Activated CD4-positive, alpha-beta T cell treated with anti-CD3 and anti-CD28 coated beads, Interleukin-2, Interleukin-4, amounts not matched to agents 100 ng/mL and 50 ng/mL, durations not matched to agents 16 hours and 8 hours (primary cell): ENCODE data around the gene GORASP2.

Source experiments
- DNase-seq: peaks from one replicate; pipeline ENCODE4 v3.0.0-alpha.2; 2020; ENCODE audit warnings: low spot score

GORASP2 gene

GRCh38 chr2:170923799-170924198, 5.3 kb upstream of the GORASP2 start:
- DNase-seq = no peak

- DNase-seq = no peak
These were observed 4.1 kb upstream of the GORASP2 start for GRCh38 chr2:170924969-170925368.

GRCh38 chr2:170925923-170926322, 3.1 kb upstream of the GORASP2 start:
- DNase-seq = no peak

DNA sequence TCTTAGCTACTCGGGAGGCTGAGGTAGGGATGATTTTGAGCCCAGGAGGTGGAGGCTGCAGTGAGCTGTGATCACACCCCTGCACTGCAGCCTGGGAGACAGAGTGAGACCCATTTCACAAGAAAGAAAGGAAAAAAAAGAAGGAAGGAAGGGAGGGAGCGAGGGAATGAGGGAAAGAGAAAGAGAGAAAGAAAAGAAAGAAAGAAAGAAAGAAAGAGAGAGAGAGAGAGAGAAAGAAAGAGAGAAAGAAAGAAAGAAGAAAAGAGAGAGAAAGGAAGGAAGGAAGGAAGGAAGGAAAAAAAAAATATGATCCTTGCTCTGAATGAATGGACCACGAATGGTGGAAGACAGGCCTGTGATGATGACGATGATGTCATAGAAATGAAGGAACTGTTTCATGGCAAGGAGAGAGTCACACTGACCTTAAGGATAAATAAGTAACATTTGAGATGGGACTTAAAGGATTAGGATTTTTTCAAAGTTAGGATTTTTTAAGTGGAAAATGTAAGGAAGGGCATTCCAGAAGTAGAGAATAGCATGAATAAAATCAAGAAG, 2.2 kb upstream of the GORASP2 start:
- no peak for DNase-seq

DNA sequence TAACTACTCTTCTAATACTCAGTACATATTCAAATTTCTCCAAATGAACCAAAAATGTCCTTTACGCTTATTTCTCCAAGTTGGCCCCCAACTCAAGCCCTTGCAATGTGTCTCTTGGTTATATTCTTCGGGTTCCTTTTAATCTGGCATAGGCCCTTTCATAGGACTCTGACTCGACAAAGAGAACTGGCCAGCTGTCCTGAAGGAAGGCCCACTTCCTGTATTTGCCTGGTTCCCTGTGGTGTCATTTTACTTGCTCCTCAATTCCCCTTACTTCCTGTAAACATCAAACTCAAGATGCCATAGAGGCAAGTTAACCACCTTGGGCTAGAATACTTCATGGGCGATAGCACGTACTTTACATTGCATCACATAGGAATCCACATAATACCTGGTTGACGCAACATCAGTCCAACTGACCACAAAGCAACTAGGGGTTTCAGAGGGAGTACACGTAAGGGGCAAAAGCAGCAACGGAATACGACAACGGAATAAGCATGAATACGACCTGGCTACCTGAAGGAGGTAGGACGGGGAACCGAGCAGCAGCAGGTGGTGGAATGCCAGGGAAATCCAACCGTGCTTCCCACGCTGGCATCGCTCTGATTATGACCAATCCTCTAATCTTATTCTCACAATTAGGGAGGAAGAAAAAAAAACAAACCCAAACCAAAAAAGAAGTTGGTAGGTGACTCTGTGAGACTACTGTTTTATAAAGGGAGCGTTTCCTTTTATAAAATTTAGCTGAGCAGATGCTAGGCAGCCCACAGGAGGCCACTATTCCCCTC, 823 bp upstream of the GORASP2 start:
- DNase-seq = no peak

GRCh38 chr2:170929686-170930050, 615 bp downstream of the GORASP2 start:
- DNase-seq = peak; percentile 31

DNA sequence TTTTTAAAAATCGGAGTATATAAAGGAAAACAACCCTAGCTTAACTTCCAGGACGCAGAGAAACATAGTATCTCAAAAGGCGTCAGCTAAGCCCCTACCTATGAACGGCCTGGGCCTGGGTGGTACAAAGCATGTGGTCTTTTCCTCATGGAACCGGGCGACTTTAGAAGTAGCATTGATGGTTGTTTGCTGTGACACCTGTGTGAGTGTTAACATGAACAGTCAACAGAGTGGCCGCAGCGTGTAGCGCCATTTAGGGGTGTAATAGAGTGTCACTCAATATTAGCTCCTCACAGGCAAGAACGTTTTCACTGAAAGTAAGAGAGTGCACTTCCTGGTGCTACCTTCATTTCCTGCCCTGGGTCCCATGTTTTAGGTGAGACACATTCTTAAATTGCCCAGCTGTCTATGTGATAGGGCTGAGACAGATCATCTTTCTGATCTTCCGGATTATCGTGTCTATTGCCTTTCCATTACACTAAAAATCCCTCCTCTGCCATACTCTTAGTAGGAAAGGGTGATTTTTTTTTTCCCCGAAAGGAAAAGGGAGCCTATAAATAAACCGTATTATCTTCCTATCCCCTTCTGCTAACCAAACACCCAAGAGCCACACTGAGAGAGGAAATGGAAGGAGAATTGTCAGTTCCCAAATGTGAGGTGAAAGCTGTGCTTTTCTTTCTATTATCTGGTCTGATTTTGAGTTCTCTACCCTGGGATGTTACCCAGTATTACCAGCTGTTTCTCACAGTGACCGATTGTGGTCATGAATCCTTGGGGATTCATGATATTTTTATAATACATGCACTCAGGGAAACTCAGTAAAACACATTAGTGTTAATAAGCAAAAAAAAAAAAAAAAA, 1.3 kb downstream of the GORASP2 start:
- peak; percentile 73 for DNase-seq

DNA sequence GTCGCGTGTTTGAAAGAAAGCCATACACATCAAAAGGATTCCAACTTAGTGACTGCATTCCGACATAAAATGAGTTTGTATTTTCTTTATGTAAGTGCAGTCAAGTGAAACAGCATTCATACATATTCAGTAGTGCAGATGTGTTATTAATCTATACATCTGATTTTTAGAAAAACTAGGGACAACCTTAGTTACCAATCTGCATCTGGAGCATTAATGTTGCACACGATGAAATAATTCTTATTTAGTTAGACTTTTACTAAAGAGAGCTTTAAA, 1.9 kb downstream of the GORASP2 start:
- DNase-seq = no peak

DNA sequence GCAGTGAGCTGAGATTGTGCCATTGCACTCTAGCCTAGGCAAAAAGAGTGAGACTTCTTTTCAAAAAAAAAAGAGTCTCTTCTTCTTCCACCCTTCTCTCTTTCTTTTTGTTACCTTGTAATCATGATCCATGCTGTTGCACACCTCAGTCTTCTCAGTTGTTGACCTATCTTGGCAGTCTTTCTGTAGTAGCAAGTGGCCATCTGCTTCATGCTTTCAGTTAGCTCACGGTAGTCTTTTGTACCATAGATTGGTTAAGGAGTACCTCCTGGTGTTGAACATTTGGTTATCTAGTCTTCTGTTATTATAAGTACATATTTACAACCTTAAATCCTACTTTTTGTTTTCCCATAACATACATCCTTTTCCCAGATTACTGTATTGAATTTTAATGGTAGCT, 3.1 kb downstream of the GORASP2 start:
- no peak for DNase-seq

- no peak for DNase-seq
These were observed 3.9 kb downstream of the GORASP2 start for GRCh38 chr2:170932948-170933347.

DNA sequence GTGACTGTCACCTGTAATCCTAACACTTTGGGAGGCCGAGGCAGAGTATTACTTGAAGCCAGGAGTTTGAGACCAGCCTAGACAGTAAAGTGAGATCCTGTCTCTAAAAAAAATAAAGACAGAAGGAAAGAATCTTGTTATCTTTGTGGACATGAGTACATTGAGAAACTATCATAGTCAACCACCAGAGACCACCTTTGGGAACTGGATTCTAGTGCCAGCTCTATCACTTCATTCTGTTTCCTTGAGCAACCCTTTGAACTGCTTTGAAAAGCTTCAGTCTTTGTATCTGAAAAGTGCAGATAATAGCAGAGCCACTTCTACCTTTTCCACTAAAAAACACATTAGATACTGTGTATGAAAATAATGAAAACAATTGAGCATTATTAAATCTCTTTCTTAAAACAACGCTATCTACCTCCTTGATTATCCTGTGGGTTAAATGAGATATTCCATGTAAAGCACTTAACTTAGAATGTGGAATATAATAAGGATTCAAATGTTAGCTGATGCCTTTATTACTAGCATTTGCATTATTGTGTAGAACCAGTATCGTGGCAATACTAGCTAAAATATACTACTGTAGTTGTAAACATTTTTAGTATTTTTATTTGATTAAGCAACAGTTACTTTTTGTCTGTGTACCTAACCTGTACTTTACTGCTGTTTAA, 8.8 kb downstream of the GORASP2 start:
- DNase-seq = no peak

DNA sequence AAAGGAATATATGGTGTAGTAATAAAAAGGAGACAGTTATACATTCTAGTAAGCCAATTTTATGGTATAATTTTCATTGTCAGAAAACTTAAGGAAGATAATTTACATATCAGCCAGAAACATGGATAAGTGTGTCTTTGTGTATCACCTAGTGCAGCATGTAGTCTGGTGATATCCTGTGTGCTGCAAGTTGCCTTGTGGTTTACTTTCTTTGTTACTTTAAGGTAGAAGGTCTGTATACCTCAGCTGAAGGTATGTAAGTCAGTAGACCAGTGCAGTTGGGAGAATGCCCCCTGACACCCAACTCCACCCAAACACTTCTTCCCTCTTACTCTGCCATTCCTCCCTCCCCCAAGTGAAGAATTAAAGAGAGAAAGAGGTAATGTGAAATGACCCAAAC, 11.0 kb downstream of the GORASP2 start:
- no peak for DNase-seq

DNA sequence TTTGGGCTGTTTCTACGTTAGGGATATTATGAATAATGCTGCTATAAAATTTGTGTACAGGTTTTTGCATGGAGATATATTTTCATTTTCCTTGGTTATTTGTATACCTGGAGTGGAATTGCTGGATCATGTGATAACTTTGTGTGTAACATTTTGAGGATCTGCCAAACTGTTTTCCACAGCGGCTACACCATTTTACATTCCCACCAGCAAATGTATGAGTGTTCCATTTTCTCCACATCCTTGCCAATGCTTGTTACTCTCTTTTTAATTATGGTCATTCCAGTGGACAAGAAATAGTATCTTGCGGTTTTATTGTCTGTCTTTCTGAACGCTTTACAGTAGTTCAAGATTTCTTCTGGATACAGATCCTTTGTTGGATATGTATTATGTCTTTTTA, 13.6 kb downstream of the GORASP2 start:
- DNase-seq = no peak

DNA sequence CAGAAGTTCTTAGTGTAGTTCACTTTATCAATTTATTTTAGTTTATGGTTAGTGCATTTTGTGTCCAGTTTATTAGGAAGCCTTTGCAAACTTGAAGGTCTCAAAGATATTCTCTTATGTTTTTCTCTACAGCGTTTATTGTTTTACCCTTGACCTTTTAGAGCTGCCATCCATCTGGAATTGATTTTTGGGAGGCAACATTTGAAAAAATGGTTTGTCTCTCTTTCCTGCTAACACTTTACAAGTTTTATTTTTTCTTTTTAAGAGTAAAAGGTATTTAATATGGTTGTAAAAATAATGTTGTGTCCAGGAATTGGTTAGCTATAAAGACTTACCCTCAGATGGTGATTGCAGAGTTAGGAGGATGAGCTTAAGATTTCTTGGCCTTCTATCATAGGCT, 14.0 kb downstream of the GORASP2 start:
- no peak for DNase-seq

DNA sequence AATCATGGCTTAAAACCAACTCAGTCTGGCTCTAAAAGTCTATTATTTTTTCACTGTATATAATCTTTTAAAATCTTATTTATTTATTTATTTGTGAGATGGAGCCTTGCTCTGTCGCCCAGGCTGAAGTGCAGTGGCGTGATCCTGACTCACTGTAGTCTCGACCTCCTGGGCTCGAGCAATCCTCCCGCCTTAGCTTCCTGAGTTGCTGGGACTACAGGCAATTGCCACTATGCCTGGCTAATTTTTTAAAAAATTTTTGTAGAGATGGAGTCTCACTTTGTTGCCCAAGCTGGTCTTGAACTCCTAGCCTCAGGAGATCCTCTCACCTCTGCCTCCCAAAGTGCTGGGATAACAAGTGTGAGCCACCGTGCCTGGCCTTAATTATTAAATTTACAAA, 14.5 kb downstream of the GORASP2 start:
- DNase-seq = no peak

GRCh38 chr2:170944545-170944944, 15.5 kb downstream of the GORASP2 start:
- no peak for DNase-seq

DNA sequence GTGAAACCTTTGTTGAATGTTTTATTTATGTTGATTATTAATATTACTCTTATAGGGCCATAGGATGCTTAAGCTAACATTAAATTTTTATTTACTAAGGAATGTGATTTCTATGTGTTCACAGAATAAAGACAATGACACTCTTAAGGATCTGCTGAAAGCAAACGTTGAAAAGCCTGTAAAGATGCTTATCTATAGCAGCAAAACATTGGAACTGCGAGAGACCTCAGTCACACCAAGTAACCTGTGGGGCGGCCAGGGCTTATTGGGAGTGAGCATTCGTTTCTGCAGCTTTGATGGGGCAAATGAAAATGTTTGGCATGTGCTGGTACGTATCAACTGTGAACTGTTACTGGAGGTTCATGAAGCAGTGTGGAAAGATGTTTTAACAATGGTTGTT, 20.4 kb downstream of the GORASP2 start:
- no peak for DNase-seq

DNA sequence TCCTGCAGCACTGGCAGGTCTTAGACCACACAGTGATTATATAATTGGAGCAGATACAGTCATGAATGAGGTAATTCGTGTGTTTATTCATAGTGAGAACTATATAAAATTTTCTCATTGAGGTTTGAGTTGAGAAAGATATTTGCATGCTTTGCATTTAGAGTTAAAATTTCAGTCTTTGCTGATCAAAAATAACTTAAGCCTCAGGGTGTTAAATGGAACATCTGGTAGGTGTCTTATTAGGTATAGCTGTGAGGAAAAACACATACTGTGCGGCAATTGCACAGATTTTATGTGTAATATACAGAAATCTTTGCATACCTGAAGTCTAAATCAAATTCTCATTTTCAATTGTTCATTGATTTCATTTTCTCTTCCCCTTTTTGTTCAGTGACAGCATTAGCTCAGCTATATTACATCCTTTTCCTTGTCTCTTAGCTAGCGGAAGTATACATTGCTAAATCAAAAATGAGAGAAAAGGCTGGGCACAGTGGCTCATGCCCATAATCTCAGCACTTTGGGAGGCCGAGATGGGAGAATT, 21.2 kb downstream of the GORASP2 start:
- DNase-seq = no peak

GRCh38 chr2:170953941-170954340, 24.9 kb downstream of the GORASP2 start:
- DNase-seq = no peak

GRCh38 chr2:170963386-170963785, 34.3 kb downstream of the GORASP2 start:
- no peak for DNase-seq

DNA sequence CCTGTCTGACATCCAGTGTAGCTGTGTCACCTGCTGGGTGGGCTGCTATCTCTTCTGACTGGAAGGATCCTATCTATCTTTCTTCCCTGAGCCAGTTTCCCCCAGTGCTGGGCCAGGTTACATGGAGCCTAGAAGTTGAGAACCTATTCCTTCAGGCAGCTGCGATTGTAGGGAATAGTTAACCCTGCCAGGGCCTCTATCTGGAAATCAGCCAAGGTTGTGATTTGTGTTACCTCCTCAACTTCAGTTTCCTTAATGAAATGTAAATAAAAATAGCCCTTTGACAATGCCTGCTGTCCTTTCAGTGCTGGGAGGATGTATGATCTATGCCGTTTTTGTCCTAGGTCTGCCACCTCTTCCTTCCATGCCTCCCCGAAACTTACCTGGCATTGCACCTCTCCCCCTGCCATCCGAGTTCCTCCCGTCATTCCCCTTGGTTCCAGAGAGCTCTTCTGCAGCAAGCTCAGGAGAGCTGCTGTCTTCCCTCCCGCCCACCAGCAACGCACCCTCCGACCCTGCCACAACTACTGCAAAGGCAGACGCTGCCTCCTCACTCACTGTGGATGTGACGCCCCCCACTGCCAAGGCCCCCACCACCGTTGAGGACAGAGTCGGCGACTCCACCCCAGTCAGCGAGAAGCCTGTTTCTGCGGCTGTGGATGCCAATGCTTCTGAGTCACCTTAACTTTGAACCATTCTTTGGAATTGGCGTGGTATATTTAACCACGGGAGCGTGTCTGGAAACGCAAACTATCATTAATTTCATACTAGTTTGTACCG, 36.6 kb downstream of the GORASP2 start:
- no peak for DNase-seq
